Central memory CD4-positive, alpha-beta T cell (primary cell): ENCODE measurements around the gene LYL1.

Source experiments
- DNase-seq: peaks from one replicate; pipeline ENCODE4 v3.0.0; 2022

The LYL1 gene

GRCh38 chr19:13104360-13104847 is 1.7 kb upstream of the LYL1 start:
- peak; percentile 50 for DNase-seq

GRCh38 chr19:13103581-13104359 is 1.1 kb upstream of the LYL1 start:
- DNase-seq: no peak

GRCh38 chr19:13102416-13102665 is 317 bp downstream of the LYL1 start:
- no peak for DNase-seq

- DNase-seq: no peak
Observed at GRCh38 chr19:13101590-13102415, 855 bp downstream of the LYL1 start.

GRCh38 chr19:13100841-13101589 is 1.6 kb downstream of the LYL1 start:
- no peak for DNase-seq

- peak; percentile 60 for DNase-seq
Observed at GRCh38 chr19:13100031-13100588, 2.5 kb downstream of the LYL1 start.

- DNase-seq: peak; percentile 84
Observed at GRCh38 chr19:13099073-13099999, 3.3 kb downstream of the LYL1 start.

GRCh38 chr19:13098277-13099072 is 4.2 kb downstream of the LYL1 start:
- peak; percentile 36 for DNase-seq

GRCh38 chr19:13097463-13098258 is 5.0 kb downstream of the LYL1 start:
- DNase-seq: no peak

GRCh38 chr19:13097033-13097462 is 5.6 kb downstream of the LYL1 start:
- peak; percentile 19 for DNase-seq

- DNase-seq: no peak
Observed at GRCh38 chr19:13095934-13096927, 6.4 kb downstream of the LYL1 start.

- DNase-seq: no peak
Observed at GRCh38 chr19:13095393-13095784, 7.3 kb downstream of the LYL1 start.

- DNase-seq: no peak
Observed at GRCh38 chr19:13094771-13095392, 7.8 kb downstream of the LYL1 start.

GRCh38 chr19:13094106-13094504 is 8.6 kb downstream of the LYL1 start:
- DNase-seq: no peak

- DNase-seq: peak; percentile 73
Observed at GRCh38 chr19:13093407-13094105, 9.1 kb downstream of the LYL1 start.

- no peak for DNase-seq
Observed at GRCh38 chr19:13092606-13093235, 9.9 kb downstream of the LYL1 start.

GRCh38 chr19:13092158-13092543 is 10.5 kb downstream of the LYL1 start:
- no peak for DNase-seq
